PC-3 (cell line): Measurements from ENCODE around the gene CDK14. TPM values are rescaled to one million over a fixed set of nuclear protein-coding genes. Genes with fewer than 3 reads are reported as not detected.

Source experiments
- ATAC-seq: fragments of 200-7000 bp; cut with Tn5 transposase; 2 replicates; pipeline ENCODE4 v1.9.1; 2020; ENCODE audit warnings: mild to moderate bottlenecking, moderate library complexity
- BruUV-seq: library from RNA; stranded (reverse); fragments of 400-500 nt; replicated peaks from 2 replicates; lab custom pipeline; 2021; lab: Mats Ljungman, UMichigan
- CTCF ChIA-PET: fragments of 300-600 bp; sonication (Branson Sonifier 250); formaldehyde crosslinking; loops from one replicate; lab custom pipeline; 2022; ENCODE audit warnings: antibody characterized with exemption; lab: Charles Lee
- POLR2A ChIA-PET: fragments of 300-600 bp; sonication (Branson Sonifier 250); formaldehyde crosslinking; loops from one replicate; lab custom pipeline; 2022; ENCODE audit warnings: antibody characterized with exemption; ENCODE audit not compliant: unreplicated experiment; lab: Charles Lee
- DNase-seq: peaks from one replicate; pipeline ENCODE4 v3.0.0-alpha.2; 2015
- H2AFZ ChIP-seq: fragments of 300-600 bp; sonication (generic); 2 replicates; pipeline ENCODE4 v1.6.0; 2016; ENCODE audit warnings: antibody characterized with exemption, low read length
- H3F3A ChIP-seq: fragments of 300-600 bp; sonication (generic); one replicate; pipeline ENCODE4 v1.6.0; 2017; ENCODE audit warnings: antibody characterized with exemption, low read length, control low read depth, mild to moderate bottlenecking; ENCODE audit not compliant: unreplicated experiment
- H3K27ac ChIP-seq: fragments of 300-600 bp; sonication (generic); 2 replicates; pipeline ENCODE4 v1.5.1; 2016; ENCODE audit warnings: mild to moderate bottlenecking, low read length
- H3K27me3 ChIP-seq: fragments of 300-600 bp; sonication (generic); 2 replicates; pipeline ENCODE4 v1.6.1; 2016; ENCODE audit warnings: low read length, mixed read lengths
- H3K36me3 ChIP-seq: fragments of 300-600 bp; sonication (generic); 2 replicates; pipeline ENCODE4 v1.6.1; 2016; ENCODE audit warnings: low read depth, mixed run types, low read length, mixed read lengths
- H3K4me1 ChIP-seq: fragments of 300-600 bp; sonication (generic); 2 replicates; pipeline ENCODE4 v1.5.1; 2016; ENCODE audit warnings: low read length; ENCODE audit not compliant: insufficient read depth
- H3K4me2 ChIP-seq: fragments of 300-600 bp; sonication (generic); 2 replicates; pipeline ENCODE4 v1.6.0; 2016; ENCODE audit warnings: low read length
- H3K4me3 ChIP-seq: fragments of 300-600 bp; sonication (generic); 2 replicates; pipeline ENCODE4 v1.5.1; 2016; ENCODE audit warnings: mild to moderate bottlenecking, low read length, mixed read lengths
- H3K79me2 ChIP-seq: fragments of 300-600 bp; sonication (generic); 2 replicates; pipeline ENCODE4 v1.6.1; 2017; ENCODE audit warnings: low read length, mixed read lengths
- H3K9ac ChIP-seq: fragments of 300-600 bp; sonication (generic); 2 replicates; pipeline ENCODE4 v1.6.0; 2016; ENCODE audit warnings: mild to moderate bottlenecking, low read length
- H3K9me2 ChIP-seq: fragments of 300-600 bp; sonication (generic); replicated peaks from 2 replicates; pipeline ENCODE4 v1.6.1; 2016; ENCODE audit warnings: mixed run types, low read length, mixed read lengths
- H3K9me3 ChIP-seq: fragments of 300-600 bp; sonication (generic); 2 replicates; pipeline ENCODE4 v1.6.1; 2016; ENCODE audit warnings: low read length, mixed read lengths
- H4K20me1 ChIP-seq: fragments of 300-600 bp; sonication (generic); 2 replicates; pipeline ENCODE4 v1.6.1; 2016; ENCODE audit warnings: low read length, mixed read lengths
- EZH2 ChIP-seq: fragments of 300-600 bp; sonication (generic); IDR thresholded peaks from one replicate; pipeline ENCODE4 v1.6.1; 2017; ENCODE audit warnings: antibody characterized with exemption, mild to moderate bottlenecking, low read length; ENCODE audit not compliant: unreplicated experiment
- EZH2phosphoT487 ChIP-seq: fragments of 300-600 bp; sonication (generic); IDR thresholded peaks from 2 replicates; pipeline ENCODE4 v1.6.1; 2018; ENCODE audit warnings: mild to moderate bottlenecking, antibody characterized with exemption, low read length, borderline replicate concordance
- intact Hi-C: fragments of 100-400 bp; cut with micrococcal nuclease; formaldehyde crosslinking; loops from 2 replicates; pipeline ENCODE4 v1.9.0; 2023
- total RNA-seq: library from RNA; depleted of rRNA; stranded (reverse); fragments of >200 nt; gene quantifications from 2 replicates; pipeline ENCODE4 v1.2.3, GENCODE V29; 2014
- TF ChIP-seq, protein P1 (sequence below): fragments of 300-600 bp; sonication (generic); conservative IDR thresholded peaks from 2 replicates; pipeline ENCODE4 v1.5.1; 2017; ENCODE audit warnings: antibody characterized with exemption, low read depth, mild to moderate bottlenecking, low read length

CDK14 gene
- total RNA-seq, 1 experiment from 2014 or later, result 8.2 TPM

DNA sequence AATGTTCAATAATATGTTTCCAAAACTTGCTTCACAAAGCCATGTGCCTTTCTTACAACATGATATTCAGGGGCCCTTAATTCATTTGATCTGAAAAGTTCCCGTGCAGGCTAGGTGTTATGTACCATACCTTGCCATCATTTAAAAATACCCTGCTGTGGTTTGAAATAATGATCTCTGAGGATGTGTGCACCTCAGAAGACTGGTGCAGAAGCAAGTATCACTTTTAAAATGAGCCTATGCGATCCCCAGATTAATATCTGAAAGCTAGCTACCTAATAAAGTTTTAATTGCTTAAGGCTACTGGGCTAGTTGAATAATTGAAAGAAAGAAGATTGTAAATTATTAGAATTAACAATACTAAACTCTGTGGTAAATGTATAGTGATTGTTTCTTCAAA, 262.4 kb downstream of the CDK14 start:
- ChIA-PET CTCF (no interaction called here), POLR2A (interaction anchor here (0.6 kb wide), 1 partner anchor 90 kb away, joined by 4 read pairs; no protein-coding TSS in a partner anchor)
- BruUV-seq, result no TSS peak
- no peak overlapping the region for H3K27ac ChIP-seq
- TF ChIP-seq EZH2, result no peak
- no peak for TF ChIP-seq EZH2phosphoT487
- TF ChIP-seq, protein P1, sequence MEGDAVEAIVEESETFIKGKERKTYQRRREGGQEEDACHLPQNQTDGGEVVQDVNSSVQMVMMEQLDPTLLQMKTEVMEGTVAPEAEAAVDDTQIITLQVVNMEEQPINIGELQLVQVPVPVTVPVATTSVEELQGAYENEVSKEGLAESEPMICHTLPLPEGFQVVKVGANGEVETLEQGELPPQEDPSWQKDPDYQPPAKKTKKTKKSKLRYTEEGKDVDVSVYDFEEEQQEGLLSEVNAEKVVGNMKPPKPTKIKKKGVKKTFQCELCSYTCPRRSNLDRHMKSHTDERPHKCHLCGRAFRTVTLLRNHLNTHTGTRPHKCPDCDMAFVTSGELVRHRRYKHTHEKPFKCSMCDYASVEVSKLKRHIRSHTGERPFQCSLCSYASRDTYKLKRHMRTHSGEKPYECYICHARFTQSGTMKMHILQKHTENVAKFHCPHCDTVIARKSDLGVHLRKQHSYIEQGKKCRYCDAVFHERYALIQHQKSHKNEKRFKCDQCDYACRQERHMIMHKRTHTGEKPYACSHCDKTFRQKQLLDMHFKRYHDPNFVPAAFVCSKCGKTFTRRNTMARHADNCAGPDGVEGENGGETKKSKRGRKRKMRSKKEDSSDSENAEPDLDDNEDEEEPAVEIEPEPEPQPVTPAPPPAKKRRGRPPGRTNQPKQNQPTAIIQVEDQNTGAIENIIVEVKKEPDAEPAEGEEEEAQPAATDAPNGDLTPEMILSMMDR, result no peak
- no peaks in the 10 kb centered on the region for H3K9me2 ChIP-seq
- no peak overlapping the region for H3K4me3 ChIP-seq
- no peaks in the 10 kb centered on the region for H3K27me3 ChIP-seq
- H3K9me3 ChIP-seq, result no peaks in the 10 kb centered on the region
- DNase-seq (no peak), ATAC-seq (no peak)
- H3K4me2 ChIP-seq, result no peak overlapping the region
- H3K9ac ChIP-seq, result no peak overlapping the region
- intact Hi-C loops, result no loop called here
- no peaks in the 10 kb centered on the region for H3K36me3 ChIP-seq
- no peaks in the 10 kb centered on the region for H3F3A ChIP-seq
- H4K20me1 ChIP-seq, result no peaks in the 10 kb centered on the region
- no peaks in the 10 kb centered on the region for H3K4me1 ChIP-seq
- H2AFZ ChIP-seq, result no peak overlapping the region
- H3K79me2 ChIP-seq, result no peaks in the 10 kb centered on the region

DNA sequence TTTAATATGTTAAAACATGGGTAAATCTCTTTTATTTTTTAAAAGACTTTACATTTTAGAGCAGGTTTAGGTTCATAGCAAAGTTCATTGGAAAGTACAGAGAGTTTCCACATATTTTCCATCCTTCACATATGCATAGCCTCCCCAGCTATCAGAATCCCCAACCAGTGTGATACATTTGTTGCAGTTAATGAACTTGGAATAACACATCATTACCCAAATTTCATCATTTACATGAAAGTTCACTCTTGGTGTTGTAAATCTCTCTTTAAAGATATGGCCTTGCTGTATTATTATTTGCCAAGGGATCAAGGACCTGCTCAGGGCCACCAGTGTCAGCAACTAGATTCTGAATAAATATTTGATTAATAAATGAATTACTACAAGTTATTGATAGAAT, 263.4 kb downstream of the CDK14 start:
- Histone ChIP-seq H3K27ac (no peak overlapping the region), H4K20me1 (no peaks in the 10 kb centered on the region)
- POLR2A ChIA-PET, result no interaction called here

GRCh38 chr7:90864088-90864487, 268.0 kb downstream of the CDK14 start:
- no peaks in the 10 kb centered on the region for H3K9me2 ChIP-seq
- H3K4me1 ChIP-seq, result peaks cover 3% of the 10 kb centered on the region
- no peak overlapping the region for H3K9ac ChIP-seq
- H3K9me3 ChIP-seq, result no peaks in the 10 kb centered on the region
- no peaks in the 10 kb centered on the region for H3K79me2 ChIP-seq
- no peak overlapping the region for H3K4me2 ChIP-seq
- H3K4me3 ChIP-seq, result no peak overlapping the region
- no peaks in the 10 kb centered on the region for H3K36me3 ChIP-seq
- H3K27ac ChIP-seq, result no peak overlapping the region
- H2AFZ ChIP-seq, result no peak overlapping the region
- ATAC-seq (no peak), DNase-seq (no peak)
- CTCF ChIA-PET, result no interaction called here
- H3F3A ChIP-seq, result no peaks in the 10 kb centered on the region
- no peaks in the 10 kb centered on the region for H3K27me3 ChIP-seq
- intact Hi-C loops, result no loop called here
- no TSS peak for BruUV-seq
- TF ChIP-seq EZH2phosphoT487 (no peak), EZH2 (no peak)
- no peaks in the 10 kb centered on the region for H4K20me1 ChIP-seq
- POLR2A ChIA-PET, result no interaction called here

More for the DNA sequence above, 263.4 kb downstream of the CDK14 start:
- Histone ChIP-seq H3K4me3 (no peak overlapping the region), H2AFZ (no peak overlapping the region), H3K9me3 (no peaks in the 10 kb centered on the region), H3K36me3 (no peaks in the 10 kb centered on the region), H3K9ac (no peak overlapping the region), H3K4me2 (no peak overlapping the region), H3K4me1 (no peaks in the 10 kb centered on the region), H3F3A (no peaks in the 10 kb centered on the region), H3K27me3 (no peaks in the 10 kb centered on the region), H3K79me2 (no peaks in the 10 kb centered on the region), H3K9me2 (no peaks in the 10 kb centered on the region)
- DNase-seq (no peak), ATAC-seq (no peak)
- CTCF ChIA-PET, result no interaction called here
- TF ChIP-seq EZH2, result no peak
- TF ChIP-seq, protein P1, result no peak
- TF ChIP-seq EZH2phosphoT487, result no peak
- intact Hi-C loops, result no loop called here
- BruUV-seq, result no TSS peak
